HG03280 (cell line): Measurements from ENCODE around the gene CNPY2.
"Not testable (repeated sequence)": the region's sequence is repeated elsewhere in the genome, so short reads cannot be mapped to it uniquely, and the experiment has no call there.

Source experiments
- ATAC-seq: cut with Tn5 transposase; IDR thresholded peaks from one replicate; pipeline ENCODE4 v1.9.1; 2021; ENCODE audit warnings: mild to moderate bottlenecking, moderate library complexity; ENCODE audit not compliant: unreplicated experiment

Gene CNPY2

DNA sequence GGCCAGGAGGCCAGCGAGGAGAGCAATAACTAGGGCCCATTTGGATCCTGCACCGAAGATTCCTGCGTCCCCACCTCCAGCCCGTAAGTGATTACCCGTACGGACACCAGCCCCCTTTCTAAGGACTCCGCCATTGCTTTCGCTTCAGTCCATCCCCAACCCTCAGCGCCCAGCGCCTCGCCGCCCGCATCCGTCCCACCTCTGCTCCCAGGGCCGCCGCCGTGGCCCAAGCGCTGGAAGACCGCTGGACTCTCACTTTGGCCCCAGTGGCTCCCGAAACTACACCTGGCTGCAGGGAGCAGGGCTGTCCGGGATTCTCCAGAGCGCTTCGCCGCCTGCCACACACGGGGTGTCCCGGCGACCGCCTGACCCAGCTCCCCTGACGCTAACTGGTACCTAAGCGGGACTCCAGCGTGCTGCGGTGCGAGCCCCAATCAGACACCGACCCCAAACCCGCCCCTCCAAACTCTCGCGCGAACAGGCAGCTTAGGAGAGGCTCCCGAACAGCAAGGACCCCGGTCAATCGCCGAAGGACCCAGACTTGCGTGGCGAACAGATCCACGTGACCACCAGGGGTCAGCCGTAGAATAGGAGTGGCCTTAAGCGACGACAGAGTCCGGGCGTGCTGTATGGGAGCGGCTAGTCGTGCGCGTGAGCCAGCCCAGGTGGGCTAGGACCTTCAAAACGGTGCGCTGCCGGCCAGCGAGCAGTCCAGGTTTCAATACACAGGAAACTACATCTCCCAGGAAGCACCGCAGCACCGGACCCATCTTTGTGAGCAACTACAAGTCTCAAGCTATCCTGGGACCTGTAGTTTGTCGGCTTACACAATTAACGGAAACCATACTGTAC, at the start of gene CNPY2:
CNPY2 (minus strand) TSS at position 367 of the 852 bp plus-strand sequence. CDS start 771 bp downstream, outside the sequence.
- peak; percentile 86 for ATAC-seq

DNA sequence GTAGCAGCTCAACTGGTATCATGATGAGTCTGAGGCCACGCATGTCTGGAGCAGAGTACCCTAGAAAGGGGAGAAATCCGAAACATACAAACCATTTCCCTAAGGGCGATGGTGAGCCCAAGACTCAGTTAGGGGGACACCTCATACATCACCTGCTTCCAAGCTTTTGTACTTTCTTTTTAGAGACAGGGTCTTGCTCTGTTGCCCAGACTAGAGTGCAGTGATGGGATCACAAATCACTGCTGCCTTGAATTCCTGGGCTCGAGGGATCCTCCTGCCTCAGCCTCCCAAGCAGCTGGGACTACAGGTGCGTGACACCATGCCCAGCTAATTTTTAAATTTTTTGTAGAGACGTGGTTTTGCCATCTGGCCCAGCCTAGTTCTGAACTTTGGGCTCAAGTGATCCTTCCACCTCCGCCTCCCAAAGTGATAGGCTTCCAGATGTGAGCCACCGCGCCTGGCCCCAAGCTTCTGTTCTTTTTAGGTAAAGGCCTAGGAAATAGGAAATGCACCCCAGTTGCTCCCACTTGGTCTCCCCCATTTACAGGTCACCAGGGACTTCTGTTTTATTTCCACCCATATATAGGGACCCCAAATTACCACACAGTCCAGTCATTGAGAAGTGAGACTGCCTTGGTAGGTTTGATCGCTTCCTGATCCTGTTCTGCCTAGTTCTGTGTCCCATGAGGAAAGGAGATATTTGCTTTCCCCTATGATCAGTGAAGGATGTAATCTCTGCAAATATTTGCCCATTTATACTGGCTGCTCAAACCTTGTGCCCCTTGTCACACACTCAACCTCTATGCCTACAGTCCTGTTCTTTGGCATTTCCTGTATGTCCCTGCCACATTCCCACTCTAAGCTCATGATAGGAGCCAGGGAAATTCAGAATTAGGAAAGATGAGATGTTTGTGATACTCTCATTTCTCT, 46.6 kb upstream of the CNPY2 start, which contains the start of gene APOF:
APOF (minus strand) TSS at position 728 of the 930 bp plus-strand sequence; CDS start at position 616, 112 bp downstream.
- ATAC-seq, result no peak

DNA sequence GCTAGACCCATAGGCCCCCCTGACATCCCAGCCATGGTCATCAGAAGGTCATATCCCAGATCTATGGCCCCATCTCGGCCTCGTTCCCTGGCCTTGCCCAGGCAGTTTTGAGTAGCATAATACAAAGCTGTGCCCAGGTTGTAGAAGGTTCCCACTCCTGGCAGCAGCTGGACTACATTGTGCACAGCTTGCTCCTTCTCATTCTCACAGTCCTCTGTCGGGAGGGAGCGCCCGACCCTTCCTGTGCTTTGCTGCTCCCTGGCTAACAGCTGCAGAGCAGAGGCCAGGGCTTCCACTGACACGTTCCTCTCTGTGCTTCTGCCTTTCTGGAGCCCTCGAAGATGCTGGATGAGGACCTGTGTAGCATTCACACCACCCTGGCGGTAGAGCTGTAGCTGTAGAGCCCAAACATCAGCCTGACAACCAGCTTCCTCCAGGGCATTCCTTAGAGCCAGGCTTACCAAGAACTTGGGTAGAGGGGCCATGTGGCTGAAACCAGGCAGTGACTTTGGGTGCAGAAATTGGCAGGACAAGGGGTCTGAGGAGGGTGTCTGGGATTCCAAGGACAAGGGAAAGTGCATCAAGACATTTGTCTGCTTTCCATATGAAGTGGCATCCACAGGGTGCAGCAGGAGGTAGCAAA, 45.8 kb upstream of the CNPY2 start:
- no peak for ATAC-seq

DNA sequence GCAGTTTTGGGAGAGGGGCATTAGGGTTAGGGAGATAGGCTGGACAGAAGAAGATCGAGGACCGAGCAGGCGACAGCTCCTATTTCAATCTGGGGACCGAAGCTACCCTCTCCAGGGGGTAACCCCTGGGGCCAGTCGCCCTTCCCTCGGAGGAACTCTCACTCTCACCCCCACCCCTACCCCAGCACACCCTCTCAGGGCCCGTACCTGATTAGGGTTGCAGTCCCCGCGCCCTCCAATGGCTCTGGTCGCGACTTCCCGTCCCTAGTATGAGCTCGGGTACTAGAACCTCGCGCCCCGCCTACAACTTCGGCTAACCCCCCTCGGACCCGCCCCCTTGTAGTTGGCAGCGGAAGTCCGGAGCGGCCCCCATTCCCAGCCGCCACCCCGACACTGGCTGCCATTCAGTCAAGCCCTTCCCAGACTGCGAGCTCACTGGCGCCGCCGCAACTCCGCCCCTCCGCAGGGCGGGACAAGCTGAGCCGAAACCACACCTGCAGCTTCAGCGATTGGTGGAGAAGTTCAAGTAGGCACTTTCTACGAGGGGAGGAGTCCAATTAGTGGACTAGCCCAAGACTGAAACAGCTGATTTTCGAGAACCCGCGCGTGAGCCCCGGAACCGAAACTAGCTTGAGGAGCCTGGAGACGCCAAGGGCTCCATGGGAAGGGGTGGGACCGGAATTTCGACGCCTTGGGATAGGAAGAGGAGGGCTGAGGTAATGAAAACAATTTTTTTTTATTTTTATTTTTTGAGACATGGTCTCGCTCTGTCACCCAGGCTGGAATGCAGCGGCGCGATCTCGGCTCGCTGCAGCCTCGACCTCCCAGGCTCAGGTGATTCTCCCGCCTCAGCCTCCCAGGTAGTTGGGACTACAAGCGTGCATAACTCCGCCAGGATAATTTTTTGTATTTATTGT, 44.3 kb upstream of the CNPY2 start, which contains the start of gene STAT2:
STAT2 (minus strand) TSS at position 257 of the 917 bp plus-strand sequence. CDS start 3,536 bp downstream, outside the sequence.
- peak; percentile 96 for ATAC-seq

DNA sequence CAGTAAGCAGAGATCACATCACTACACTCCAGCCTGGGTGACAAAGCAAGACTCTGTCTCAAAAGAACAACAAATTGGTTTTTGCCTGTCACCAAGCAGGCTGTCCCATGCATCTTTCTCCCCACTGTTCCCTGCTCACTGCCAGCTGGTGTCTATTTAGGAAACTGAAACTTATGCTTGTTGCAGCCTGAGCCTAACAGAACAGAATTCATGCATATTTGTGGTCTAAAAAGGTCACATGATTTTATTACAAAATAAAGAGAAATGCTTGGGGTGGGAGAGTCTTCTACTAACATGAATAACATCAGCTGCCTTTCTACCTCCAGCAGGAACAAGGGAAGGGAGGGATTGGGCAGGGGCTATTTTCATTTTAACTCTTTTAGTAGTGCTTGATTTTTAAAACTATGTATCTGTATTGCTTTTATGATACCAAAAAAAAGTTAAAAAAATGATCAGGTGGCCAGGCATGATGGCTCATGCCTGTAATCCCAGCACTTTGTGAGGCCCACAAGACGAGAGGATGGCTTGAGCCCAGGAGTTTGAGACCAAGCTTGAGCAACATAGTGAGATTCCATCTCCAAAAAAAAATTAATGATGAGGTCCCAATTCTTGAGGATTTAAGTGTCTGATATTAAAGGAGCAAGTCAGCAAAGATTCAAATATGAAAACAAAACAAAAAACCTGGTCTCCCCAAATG, 43.2 kb upstream of the CNPY2 start:
- no peak for ATAC-seq

DNA sequence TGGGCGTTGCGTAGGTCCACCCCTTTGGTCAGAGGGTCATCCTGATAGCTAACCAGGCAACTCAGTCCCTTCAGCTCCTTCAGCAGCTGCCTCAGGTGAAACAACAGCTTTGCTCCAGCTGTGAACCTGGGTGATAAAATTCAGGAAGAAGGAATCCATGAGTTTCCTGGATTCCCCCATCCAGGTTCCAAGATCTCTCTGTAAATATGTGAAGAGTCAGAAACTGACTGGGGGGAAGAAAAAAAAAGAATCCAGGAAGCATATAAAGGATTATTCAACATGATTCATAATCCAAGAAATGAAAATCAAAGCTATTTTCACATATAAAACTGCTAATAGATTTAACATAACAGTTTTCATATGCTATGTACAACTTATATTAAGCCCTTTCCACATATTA, 35.5 kb upstream of the CNPY2 start:
- ATAC-seq, result no peak

DNA sequence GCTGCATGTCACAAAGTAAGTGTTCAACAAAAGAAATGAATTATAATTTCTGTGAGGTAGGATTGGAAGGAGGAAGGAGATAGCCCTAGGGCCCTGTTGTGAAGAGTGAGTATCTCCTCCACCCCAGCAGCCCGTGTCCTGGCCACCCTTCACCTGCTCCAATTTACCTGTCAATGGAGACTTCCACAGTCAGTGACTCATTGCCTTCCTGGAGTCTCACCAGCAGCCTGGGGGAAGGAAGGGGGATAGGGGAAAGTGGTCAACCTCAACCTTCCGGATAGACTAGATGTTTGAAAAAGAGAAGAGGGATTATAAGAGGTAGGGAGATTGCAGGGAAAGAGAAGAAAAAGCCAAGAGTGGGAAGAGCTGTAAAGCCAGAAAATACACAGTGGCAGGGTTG, 34.9 kb upstream of the CNPY2 start:
- no peak for ATAC-seq

DNA sequence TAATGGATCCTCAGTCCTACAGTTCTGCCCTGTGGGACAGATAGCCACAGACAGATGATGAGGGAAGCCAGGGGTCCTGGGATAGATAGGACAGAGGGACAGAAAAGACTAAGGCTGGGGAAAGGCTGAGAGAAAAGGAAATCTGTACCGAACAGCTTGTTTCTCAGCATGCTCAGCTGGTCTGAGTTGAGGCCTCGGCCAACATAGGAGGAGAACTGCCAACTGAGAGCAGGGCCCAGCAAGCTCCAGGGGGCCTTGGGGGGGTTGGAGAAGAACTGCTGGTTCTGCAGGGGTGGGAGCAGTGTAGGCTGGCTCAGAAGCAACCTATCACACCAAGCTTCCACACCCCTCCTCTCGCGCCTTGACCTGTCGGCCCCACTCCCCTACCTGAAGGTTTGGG, 33.0 kb upstream of the CNPY2 start:
- ATAC-seq, result no peak

DNA sequence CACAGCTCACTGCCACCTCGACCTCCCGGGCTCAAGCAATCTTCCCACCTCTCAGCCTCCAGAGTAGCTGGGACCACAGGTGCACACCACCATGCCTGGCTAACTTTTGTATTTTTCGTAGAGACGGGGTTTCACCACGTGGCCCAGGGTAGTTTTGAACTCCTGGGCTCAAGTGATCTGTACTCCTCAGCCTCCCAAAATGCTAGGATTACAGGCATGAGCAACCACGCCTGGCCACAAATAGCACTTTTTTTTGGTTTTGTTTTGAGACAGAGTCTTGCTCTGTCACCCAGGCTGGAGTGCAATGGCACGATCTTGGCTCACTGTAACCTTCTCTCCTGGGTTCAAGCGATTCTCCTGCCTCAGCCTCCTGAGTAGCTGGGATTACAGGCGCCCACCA, 31.5 kb upstream of the CNPY2 start:
- not testable (repeated sequence) for ATAC-seq

DNA sequence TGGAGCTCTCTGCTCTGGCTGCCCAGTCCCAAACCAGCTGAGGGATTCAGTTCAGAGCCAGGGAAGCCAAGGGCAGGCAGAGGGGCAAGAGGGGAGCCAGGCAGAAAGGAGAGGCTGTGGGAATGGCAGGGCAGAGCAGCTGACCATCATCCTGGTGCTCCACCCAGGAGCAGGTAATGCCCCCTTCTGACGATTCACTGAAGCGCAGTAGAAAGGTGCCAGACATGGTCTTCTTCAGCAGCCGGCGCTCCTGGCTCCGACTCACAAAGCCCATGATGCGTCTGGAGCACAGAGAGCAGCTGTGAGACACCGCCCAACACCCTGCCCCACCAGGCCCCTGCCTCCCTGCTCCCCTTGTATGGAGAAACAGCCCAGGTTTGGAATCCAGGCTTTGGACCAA, 30.9 kb upstream of the CNPY2 start:
- no peak for ATAC-seq

DNA sequence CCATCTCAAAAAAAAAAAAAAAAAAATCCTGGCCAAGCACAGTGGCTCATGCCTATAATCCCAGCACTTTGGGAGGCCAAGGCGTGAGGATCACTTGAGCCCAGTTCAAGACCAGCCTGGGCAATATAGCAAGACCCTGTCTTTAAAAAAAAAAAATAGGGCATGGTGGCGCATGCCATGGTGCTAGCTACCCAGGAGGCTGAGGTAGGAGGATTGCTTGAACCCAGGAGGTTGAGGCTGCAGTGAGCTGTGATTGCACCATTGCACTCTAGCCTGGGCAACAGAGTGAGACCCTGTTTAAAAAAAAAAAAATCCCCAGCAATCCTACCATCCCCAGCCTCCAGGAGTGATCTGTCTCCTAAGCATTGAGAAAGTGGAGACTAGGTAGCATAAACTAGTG, 26.5 kb upstream of the CNPY2 start:
- not testable (repeated sequence) for ATAC-seq

DNA sequence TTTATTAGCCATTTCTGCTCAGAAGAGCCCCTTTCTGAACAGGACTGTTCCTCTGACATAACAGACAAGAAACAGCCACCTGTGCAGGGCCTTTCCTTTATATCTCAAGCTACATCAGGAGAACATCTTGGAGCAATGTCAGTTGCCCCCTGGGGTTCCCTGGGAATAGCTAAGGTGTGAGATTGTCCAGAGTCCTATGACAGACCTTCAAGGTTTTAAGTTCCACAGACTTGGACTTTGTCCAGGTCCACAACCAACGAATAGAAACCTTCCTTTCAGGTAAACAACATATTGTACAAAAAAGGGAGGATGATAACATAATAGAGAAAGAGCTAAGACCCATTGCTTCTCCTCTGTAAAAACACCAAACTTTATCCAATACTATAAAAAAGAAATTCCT, 25.8 kb upstream of the CNPY2 start:
- no peak for ATAC-seq

DNA sequence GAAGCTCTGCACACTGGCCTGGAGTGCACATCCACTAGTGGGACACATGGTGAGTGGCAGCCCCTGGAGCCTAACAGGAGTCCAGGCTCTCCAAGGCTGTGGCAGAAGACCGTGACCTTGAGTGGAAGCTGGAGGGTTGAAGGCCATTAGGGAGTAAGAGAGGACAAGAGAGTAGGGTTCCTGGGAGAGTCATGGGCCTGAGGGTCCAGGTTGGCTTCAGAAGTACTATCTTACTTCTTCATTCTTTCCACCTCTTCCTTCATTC, 23.3 kb upstream of the CNPY2 start:
- no peak for ATAC-seq

DNA sequence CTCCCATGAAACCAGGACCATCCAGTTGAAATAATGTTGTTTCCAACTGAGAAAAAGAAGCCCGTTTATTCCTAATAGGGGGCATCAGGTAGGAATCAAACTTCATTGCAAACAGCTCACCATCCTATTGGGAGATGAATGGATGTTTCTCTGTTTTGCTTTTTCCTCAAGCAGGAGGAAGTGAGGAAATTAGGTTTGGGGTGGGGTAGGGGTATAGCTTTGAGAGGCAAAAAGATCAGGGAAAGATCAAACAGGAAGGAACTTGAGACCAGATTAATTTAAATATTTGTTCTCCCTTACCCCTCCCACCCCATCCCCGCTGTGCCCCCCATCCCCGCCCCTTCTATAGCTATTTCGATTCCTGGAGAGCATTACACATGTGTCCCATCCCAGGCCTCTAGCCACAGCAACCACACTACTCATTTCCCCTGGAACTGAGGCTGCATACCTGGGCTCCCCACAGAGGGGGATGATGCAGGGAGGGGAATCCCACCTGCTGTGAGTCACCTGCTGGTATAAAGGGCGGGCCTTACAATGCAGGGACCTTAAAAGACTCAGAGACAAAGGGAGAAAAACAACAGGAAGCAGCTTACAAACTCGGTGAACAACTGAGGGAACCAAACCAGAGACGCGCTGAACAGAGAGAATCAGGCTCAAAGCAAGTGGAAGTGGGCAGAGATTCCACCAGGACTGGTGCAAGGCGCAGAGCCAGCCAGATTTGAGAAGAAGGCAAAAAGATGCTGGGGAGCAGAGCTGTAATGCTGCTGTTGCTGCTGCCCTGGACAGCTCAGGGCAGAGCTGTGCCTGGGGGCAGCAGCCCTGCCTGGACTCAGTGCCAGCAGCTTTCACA, 22.7 kb upstream of the CNPY2 start, which contains the start of gene IL23A:
IL23A (plus strand) TSS at position 577 of the 850 bp plus-strand sequence; CDS start at position 738, 161 bp downstream.
- peak; percentile 31 for ATAC-seq

DNA sequence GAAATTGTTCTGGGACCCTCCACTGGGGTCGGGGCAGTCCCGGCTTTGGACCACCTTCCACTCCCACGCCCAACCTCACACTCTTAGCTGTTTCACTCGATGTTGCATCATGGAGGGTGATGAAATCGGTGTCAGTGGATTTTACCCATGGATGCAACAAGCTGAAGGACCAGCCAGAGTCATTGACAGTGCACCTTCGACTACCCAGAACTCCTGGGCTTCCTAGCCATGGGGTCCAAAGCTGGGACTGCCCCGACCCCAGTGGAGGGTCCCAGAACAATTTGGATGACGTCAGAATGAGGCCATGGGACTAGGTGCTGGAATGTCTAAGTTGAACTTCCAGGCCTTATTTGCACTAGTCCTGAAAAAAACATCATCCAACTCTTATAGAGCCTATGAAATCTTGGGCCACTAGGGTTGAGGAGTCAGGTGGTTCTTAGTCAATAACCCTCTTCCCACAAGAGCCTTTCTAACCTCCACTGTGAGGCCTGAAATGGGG, 22.0 kb upstream of the CNPY2 start:
- ATAC-seq, result no peak

DNA sequence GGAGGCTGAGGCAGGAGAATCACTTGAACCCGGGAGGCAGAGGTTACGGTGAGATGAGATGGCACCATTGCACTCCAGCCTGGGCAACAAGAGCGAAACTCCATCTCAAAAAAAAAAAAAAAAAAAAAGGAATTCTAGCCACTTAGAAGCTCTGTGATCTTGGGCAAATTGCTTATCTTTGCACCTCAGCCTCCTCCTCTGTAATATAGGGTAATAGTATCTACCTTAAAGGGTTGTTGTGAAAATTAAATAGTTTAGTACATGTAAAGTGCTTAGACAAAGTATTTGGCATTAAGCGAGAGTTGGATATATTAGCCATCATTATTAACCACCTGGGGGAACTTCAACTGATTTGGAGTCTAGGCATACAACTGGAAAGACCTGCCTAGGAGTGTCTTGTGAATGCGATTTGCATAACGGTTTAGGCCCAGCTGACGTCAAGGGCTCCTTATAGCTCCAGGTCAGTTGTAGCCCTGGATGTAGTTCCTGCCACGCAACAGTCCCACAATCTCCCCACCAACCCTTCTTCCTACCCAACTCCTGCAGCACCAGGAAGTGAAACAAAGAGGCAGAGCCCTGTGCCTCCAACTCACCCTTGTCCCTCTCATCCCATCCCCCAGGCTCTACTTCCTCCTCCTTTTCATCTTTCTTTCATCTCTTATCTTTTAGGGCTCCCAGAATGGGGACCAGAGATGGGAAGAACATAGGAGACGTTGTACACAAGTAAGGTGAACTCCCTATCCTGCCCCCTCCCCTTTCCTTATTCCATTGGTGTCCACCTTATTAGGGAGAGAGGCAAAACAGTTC, 20.8 kb upstream of the CNPY2 start:
- ATAC-seq, result no peak

DNA sequence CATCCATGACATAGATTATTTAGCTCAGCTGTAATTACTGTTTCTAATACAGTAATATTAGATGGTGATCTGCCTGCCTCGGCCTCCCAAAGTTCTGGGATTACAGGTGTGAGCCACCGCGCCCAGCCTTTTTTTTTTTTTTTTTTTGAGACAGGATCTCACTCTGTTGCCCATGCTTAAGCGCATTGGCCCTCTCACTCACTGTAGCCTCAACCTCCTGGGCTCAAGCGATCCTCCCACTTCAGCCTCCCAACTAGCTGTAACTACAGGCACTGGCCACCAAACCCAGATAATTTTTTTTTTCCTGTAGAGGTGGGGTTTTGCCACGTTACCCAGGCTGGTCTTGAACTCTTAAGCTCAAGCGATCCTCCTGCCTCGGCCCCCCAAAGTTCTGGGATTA, 19.7 kb upstream of the CNPY2 start:
- not testable (repeated sequence) for ATAC-seq

DNA sequence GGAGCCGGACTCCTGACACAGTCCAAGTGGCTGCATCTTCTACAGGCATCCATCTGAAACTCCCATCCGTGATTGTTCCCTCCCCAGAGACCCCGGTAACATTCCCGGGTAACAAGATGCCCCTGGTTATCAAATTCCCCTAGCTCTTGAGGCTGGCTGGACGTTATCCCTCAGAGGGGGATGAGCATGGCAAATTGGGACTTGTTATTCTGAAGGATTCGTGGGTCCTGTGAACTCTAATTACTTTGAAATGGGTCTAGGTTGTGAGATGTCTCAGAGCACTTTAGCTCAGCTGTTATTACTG, 18.7 kb upstream of the CNPY2 start:
- no peak for ATAC-seq
